Uterus (tissue), 4 donors: ENCODE measurements around the gene ACSM6. TPM values are rescaled to one million over a fixed set of nuclear protein-coding genes. Genes with fewer than 3 reads are reported as not detected.

Source experiments
- DNase-seq, 2 donors: peaks; one replicate each; pipeline ENCODE4 v3.0.0-alpha.2; 2019 to 2020
- H3K27ac ChIP-seq, 2 donors: fragments of 200-600 bp; sonication (generic); 1 replicate in 1 of 2; 2 replicates in 1 of 2; pipeline ENCODE4 v1.5.1; 2016 to 2018
- H3K27me3 ChIP-seq, 2 donors: fragments of 200-600 bp; sonication (generic); one replicate each; pipeline ENCODE4 v1.5.1; 2018 to 2019; ENCODE audit warnings: control low read depth in 1 of 2
- H3K36me3 ChIP-seq, 2 donors: fragments of 200-600 bp; sonication (generic); one replicate each; pipeline ENCODE4 v1.5.1; 2019; ENCODE audit warnings: control low read depth in 1 of 2
- H3K4me1 ChIP-seq, 2 donors: fragments of 200-600 bp; sonication (generic); one replicate each; pipeline ENCODE4 v1.5.1; 2018 to 2019; ENCODE audit warnings: control low read depth in 1 of 2
- H3K4me3 ChIP-seq, 2 donors: fragments of 200-600 bp; sonication (generic); 1 replicate in 1 of 2; 2 replicates in 1 of 2; pipeline ENCODE4 v1.5.1; 2018 to 2019; ENCODE audit warnings: mild to moderate bottlenecking in 1 of 2
- H3K9me3 ChIP-seq, 2 donors: fragments of 200-600 bp; sonication (generic); one replicate each; pipeline ENCODE4 v1.5.1; 2019; ENCODE audit warnings: control low read depth in 1 of 2
- POLR2A ChIP-seq, 2 donors: fragments of 450-650 bp; IDR thresholded peaks; one replicate each; pipeline ENCODE4 v1.6.1; 2016; ENCODE audit warnings: antibody characterized with exemption in 2 of 2, mild to moderate bottlenecking in 1 of 2, moderate library complexity in 1 of 2
- intact Hi-C: fragments of 100-400 bp; cut with DNase I; formaldehyde crosslinking; loops from one replicate; pipeline ENCODE4 v1.15.1; 2023; ENCODE audit warnings: low total_unique reads
- total RNA-seq, 4 donors: library from RNA; depleted of rRNA in 3 of 4; stranded (reverse); fragments of >200 nt in 3 of 4; gene quantifications; one replicate each; pipeline versions ENCODE4 v1.1.0 to v1.2.4, GENCODE V29; 2014 to 2023
- TF ChIP-seq, protein P1 (sequence below), 4 experiments: fragments of 200-600 bp in 2 of 4; fragments of 450-650 bp in 2 of 4; sonication (generic) in 2 of 4; IDR thresholded peaks; one replicate each; pipeline ENCODE4 v1.5.1; 2016 to 2019; ENCODE audit warnings: antibody characterized with exemption in 4 of 4, mild to moderate bottlenecking in 2 of 4, moderate library complexity in 1 of 4
- donor health status: DM: yes; HTN: yes; CAD: no.

Gene ACSM6
- total RNA-seq, 4 donors from 2014 or later, result not detected

GRCh38 chr10:95172851-95173250 lies 21.2 kb upstream of the ACSM6 start:
- Histone ChIP-seq H3K4me3 (no peak overlapping the region), H3K9me3 (no peaks in the 10 kb centered on the region), H3K36me3 (no peaks in the 10 kb centered on the region), H3K27me3 (no peaks in the 10 kb centered on the region), H3K27ac (no peak overlapping the region), H3K4me1 (no peaks in the 10 kb centered on the region)
- TF ChIP-seq, protein P1, sequence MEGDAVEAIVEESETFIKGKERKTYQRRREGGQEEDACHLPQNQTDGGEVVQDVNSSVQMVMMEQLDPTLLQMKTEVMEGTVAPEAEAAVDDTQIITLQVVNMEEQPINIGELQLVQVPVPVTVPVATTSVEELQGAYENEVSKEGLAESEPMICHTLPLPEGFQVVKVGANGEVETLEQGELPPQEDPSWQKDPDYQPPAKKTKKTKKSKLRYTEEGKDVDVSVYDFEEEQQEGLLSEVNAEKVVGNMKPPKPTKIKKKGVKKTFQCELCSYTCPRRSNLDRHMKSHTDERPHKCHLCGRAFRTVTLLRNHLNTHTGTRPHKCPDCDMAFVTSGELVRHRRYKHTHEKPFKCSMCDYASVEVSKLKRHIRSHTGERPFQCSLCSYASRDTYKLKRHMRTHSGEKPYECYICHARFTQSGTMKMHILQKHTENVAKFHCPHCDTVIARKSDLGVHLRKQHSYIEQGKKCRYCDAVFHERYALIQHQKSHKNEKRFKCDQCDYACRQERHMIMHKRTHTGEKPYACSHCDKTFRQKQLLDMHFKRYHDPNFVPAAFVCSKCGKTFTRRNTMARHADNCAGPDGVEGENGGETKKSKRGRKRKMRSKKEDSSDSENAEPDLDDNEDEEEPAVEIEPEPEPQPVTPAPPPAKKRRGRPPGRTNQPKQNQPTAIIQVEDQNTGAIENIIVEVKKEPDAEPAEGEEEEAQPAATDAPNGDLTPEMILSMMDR (IDR thresholded peaks at IDR 0.05), result no peak
- no peak for TF ChIP-seq POLR2A (IDR thresholded peaks at IDR 0.05)
- intact Hi-C loops, result no loop called here
- no peak for DNase-seq

GRCh38 chr10:95176101-95176500 lies 17.9 kb upstream of the ACSM6 start:
- H3K36me3 ChIP-seq, result no peaks in the 10 kb centered on the region
- H3K27ac ChIP-seq, result no peak overlapping the region
- H3K27me3 ChIP-seq, result no peaks in the 10 kb centered on the region
- no peak for DNase-seq
- H3K4me3 ChIP-seq, result no peak overlapping the region
- TF ChIP-seq POLR2A (IDR thresholded peaks at IDR 0.05), result no peak
- TF ChIP-seq, protein P1 (IDR thresholded peaks at IDR 0.05), result no peak
- intact Hi-C loops, result no loop called here
- H3K4me1 ChIP-seq, result no peaks in the 10 kb centered on the region
- no peaks in the 10 kb centered on the region for H3K9me3 ChIP-seq

- Histone ChIP-seq H3K27me3 (no peaks in the 10 kb centered on the region), H3K4me1 (no peaks in the 10 kb centered on the region), H3K36me3 (no peaks in the 10 kb centered on the region), H3K4me3 (no peak overlapping the region), H3K27ac (no peak overlapping the region), H3K9me3 (no peaks in the 10 kb centered on the region)
- DNase-seq, result no peak
- TF ChIP-seq, protein P1 (IDR thresholded peaks at IDR 0.05), result no peak
- TF ChIP-seq POLR2A (IDR thresholded peaks at IDR 0.05), result no peak
- intact Hi-C loops, result no loop called here
Measured at GRCh38 chr10:95177429-95177828, 16.6 kb upstream of the ACSM6 start.

- intact Hi-C loops, result no loop called here
- H3K4me3 ChIP-seq, result no peak overlapping the region
- no peak for DNase-seq
- TF ChIP-seq, protein P1 (IDR thresholded peaks at IDR 0.05), result no peak
- no peak for TF ChIP-seq POLR2A (IDR thresholded peaks at IDR 0.05)
- H3K9me3 ChIP-seq, result no peaks in the 10 kb centered on the region
- H3K27me3 ChIP-seq, result no peaks in the 10 kb centered on the region
- H3K36me3 ChIP-seq, result no peaks in the 10 kb centered on the region
- H3K4me1 ChIP-seq, result no peaks in the 10 kb centered on the region
- H3K27ac ChIP-seq, result no peak overlapping the region
Measured at GRCh38 chr10:95178266-95178665, 15.8 kb upstream of the ACSM6 start.

GRCh38 chr10:95178797-95179196 lies 15.2 kb upstream of the ACSM6 start:
- Histone ChIP-seq H3K36me3 (no peaks in the 10 kb centered on the region), H3K4me1 (peaks cover 0 to 1% of the 10 kb centered on the region in 2 donors), H3K27me3 (no peaks in the 10 kb centered on the region), H3K4me3 (no peak overlapping the region), H3K9me3 (no peaks in the 10 kb centered on the region), H3K27ac (no peak overlapping the region)
- intact Hi-C loops, result no loop called here
- no peak for DNase-seq
- no peak for TF ChIP-seq POLR2A (IDR thresholded peaks at IDR 0.05)
- TF ChIP-seq, protein P1 (IDR thresholded peaks at IDR 0.05), result no peak
